HG02610 (cell line): ENCODE measurements around the gene RNF2.

Experiments
- ATAC-seq: cut with Tn5 transposase; IDR thresholded peaks from one replicate; pipeline ENCODE4 v1.9.1; 2021; ENCODE audit warnings: mild to moderate bottlenecking, moderate library complexity; ENCODE audit not compliant: unreplicated experiment

The RNF2 gene

GRCh38 chr1:185091480-185091879, 46.1 kb downstream of the RNF2 start:
- no peak for ATAC-seq

- ATAC-seq = no peak
Observed at GRCh38 chr1:185094761-185095160, 49.4 kb downstream of the RNF2 start.

GRCh38 chr1:185096531-185096930, 51.2 kb downstream of the RNF2 start:
- ATAC-seq = no peak

GRCh38 chr1:185104083-185104482, 58.7 kb downstream of the RNF2 start:
- ATAC-seq = no peak

GRCh38 chr1:185105121-185105520, 59.8 kb downstream of the RNF2 start:
- no peak for ATAC-seq

GRCh38 chr1:185108321-185108720, 63.0 kb downstream of the RNF2 start:
- no peak for ATAC-seq

GRCh38 chr1:185110145-185110544, 64.8 kb downstream of the RNF2 start:
- ATAC-seq = no peak

GRCh38 chr1:185111873-185112272, 66.5 kb downstream of the RNF2 start:
- no peak for ATAC-seq

GRCh38 chr1:185112356-185112755, 67.0 kb downstream of the RNF2 start:
- ATAC-seq = no peak

GRCh38 chr1:185129708-185130107, 84.3 kb downstream of the RNF2 start:
- no peak for ATAC-seq

- ATAC-seq = no peak
Observed at GRCh38 chr1:185132534-185132933, 87.2 kb downstream of the RNF2 start.

- ATAC-seq = no peak
Observed at GRCh38 chr1:185137896-185138545, 92.7 kb downstream of the RNF2 start.

- ATAC-seq = no peak
Observed at GRCh38 chr1:185139246-185139645, 93.9 kb downstream of the RNF2 start.

GRCh38 chr1:185144233-185144632, 98.9 kb downstream of the RNF2 start:
- no peak for ATAC-seq

- ATAC-seq = no peak
Observed at GRCh38 chr1:185151215-185151614, 105.9 kb downstream of the RNF2 start.
